ENCODE results near the gene COMMD6. TPM values are rescaled to one million over a fixed set of nuclear protein-coding genes. Genes with fewer than 3 reads are reported as not detected.
"Not testable (repeated sequence)": the region's sequence is repeated elsewhere in the genome, so short reads cannot be mapped to it uniquely, and the experiment has no call there.

COMMD6 gene
- total RNA-seq (2014; rRNA removed; shearing (Covaris generic)) = 40.0 and 40.2 TPM in 2 replicates

- DNase-seq (ENCODE audit: low spot score) = peak; percentile 72
Measured at GRCh38 chr13:75537401-75538365, at the start of gene COMMD6. Gene COMMD6 (minus strand): TSS chr13:75537841. CDS start chr13:75537805, 36 bp downstream.

- no peak for DNase-seq (ENCODE audit: low spot score)
Measured at GRCh38 chr13:75585153-75585552, 47.5 kb upstream of the COMMD6 start.

- no peak for DNase-seq (ENCODE audit: low spot score)
Measured at GRCh38 chr13:75583091-75583490, 45.5 kb upstream of the COMMD6 start.

GRCh38 chr13:75581874-75582640 lies 44.4 kb upstream of the COMMD6 start:
- no peak for DNase-seq (ENCODE audit: low spot score)

- DNase-seq (ENCODE audit: low spot score) = no peak
Measured at GRCh38 chr13:75579529-75579928, 41.9 kb upstream of the COMMD6 start.

- DNase-seq (ENCODE audit: low spot score) = no peak
Measured at GRCh38 chr13:75569576-75569975, 31.9 kb upstream of the COMMD6 start.

- DNase-seq (ENCODE audit: low spot score) = no peak
Measured at GRCh38 chr13:75566658-75567057, 29.0 kb upstream of the COMMD6 start.

- no peak for DNase-seq (ENCODE audit: low spot score)
Measured at GRCh38 chr13:75558145-75558840, 20.7 kb upstream of the COMMD6 start.

- DNase-seq (ENCODE audit: low spot score) = no peak
Measured at GRCh38 chr13:75556961-75557360, 19.3 kb upstream of the COMMD6 start.

GRCh38 chr13:75555836-75556235 lies 18.2 kb upstream of the COMMD6 start:
- no peak for DNase-seq (ENCODE audit: low spot score)

- DNase-seq (ENCODE audit: low spot score) = no peak
Measured at GRCh38 chr13:75554981-75555380, 17.3 kb upstream of the COMMD6 start.

- DNase-seq (ENCODE audit: low spot score) = no peak
Measured at GRCh38 chr13:75554464-75554863, 16.8 kb upstream of the COMMD6 start.

GRCh38 chr13:75550159-75550567 lies 12.5 kb upstream of the COMMD6 start:
- DNase-seq (ENCODE audit: low spot score) = peak; percentile 39

- peak; percentile 91 for DNase-seq (ENCODE audit: low spot score)
Measured at GRCh38 chr13:75549262-75550158, 11.9 kb upstream of the COMMD6 start, which contains the start of gene UCHL3. Gene UCHL3 (plus strand): TSS chr13:75549791. CDS start chr13:75549821, 30 bp downstream.

- DNase-seq (ENCODE audit: low spot score) = no peak
Measured at GRCh38 chr13:75547917-75548316, 10.3 kb upstream of the COMMD6 start.

GRCh38 chr13:75545386-75545785 lies 7.7 kb upstream of the COMMD6 start:
- DNase-seq (ENCODE audit: low spot score) = not testable (repeated sequence)

GRCh38 chr13:75544681-75545330 lies 7.2 kb upstream of the COMMD6 start:
- no peak for DNase-seq (ENCODE audit: low spot score)

GRCh38 chr13:75541961-75542360 lies 4.3 kb upstream of the COMMD6 start:
- DNase-seq (ENCODE audit: low spot score) = no peak

- DNase-seq (ENCODE audit: low spot score) = no peak
Measured at GRCh38 chr13:75541287-75541686, 3.6 kb upstream of the COMMD6 start.

GRCh38 chr13:75533861-75534260 lies 3.8 kb downstream of the COMMD6 start:
- DNase-seq (ENCODE audit: low spot score) = no peak
